Keratinocyte (primary cell): ENCODE measurements around the gene USP4. TPM values are rescaled to one million over a fixed set of nuclear protein-coding genes. Genes with fewer than 3 reads are reported as not detected.
A peak's percentile ranks its signal among the peaks of the same experiment; 100 is the strongest.
"Not testable (repeated sequence)": the region's sequence is repeated elsewhere in the genome, so short reads cannot be mapped to it uniquely, and the experiment has no call there.

ENCODE experiments used
- DNase-seq: peaks from one replicate; pipeline ENCODE4 v3.0.0-alpha.2; 2011; ENCODE audit warnings: low read depth, missing footprints, low spot score
- FAIRE-seq: peaks from 2 replicates; lab custom pipeline; 2011; peaks lifted over from hg19 to GRCh38; lab: Jason Lieb, UNC
- H2AFZ ChIP-seq: 2 replicates; pipeline ENCODE4 v1.6.0; 2012; ENCODE audit warnings: low read length, control low read depth, inconsistent platforms; ENCODE audit not compliant: control insufficient read depth
- H3K27ac ChIP-seq: 2 replicates; pipeline ENCODE4 v1.5.1; 2011; ENCODE audit warnings: low read length; ENCODE audit not compliant: control insufficient read depth, insufficient read depth
- H3K27me3 ChIP-seq: 3 replicates; pipeline ENCODE4 v1.6.0; 2011; ENCODE audit warnings: low read length; ENCODE audit not compliant: control insufficient read depth, insufficient read depth; ENCODE audit errors: extremely low read depth
- H3K36me3 ChIP-seq, 2 experiments: 2 replicates in 1 of 2; 3 replicates in 1 of 2; pipeline ENCODE4 v1.5.1; 2011; ENCODE audit warnings: low read length in 2 of 2, mild to moderate bottlenecking in 1 of 2; ENCODE audit not compliant: control insufficient read depth in 2 of 2, insufficient read depth in 2 of 2; ENCODE audit errors: extremely low read depth in 1 of 2
- H3K4me1 ChIP-seq: 3 replicates; pipeline ENCODE4 v1.5.1; 2011; ENCODE audit warnings: low read length; ENCODE audit not compliant: control insufficient read depth, insufficient read depth; ENCODE audit errors: extremely low read depth
- H3K4me2 ChIP-seq: 3 replicates; pipeline ENCODE4 v1.6.0; 2011; ENCODE audit warnings: low read depth, low read length; ENCODE audit not compliant: control insufficient read depth, insufficient read depth; ENCODE audit errors: extremely low read depth
- H3K4me3 ChIP-seq, 3 experiments: fragments of 200-600 bp in 1 of 3; sonication (generic) in 1 of 3; 2 replicates in 2 of 3; 3 replicates in 1 of 3; pipeline ENCODE4 v1.5.1; 2011 to 2016; ENCODE audit warnings: low read length in 3 of 3, mild to moderate bottlenecking in 3 of 3, control low read depth in 2 of 3, inconsistent platforms in 1 of 3, low read depth in 1 of 3, mixed read lengths in 1 of 3, mixed run types in 1 of 3, moderate library complexity in 1 of 3; ENCODE audit not compliant: control insufficient read depth in 2 of 3, insufficient read depth in 2 of 3; ENCODE audit errors: extremely low read depth in 1 of 3
- H3K79me2 ChIP-seq: 2 replicates; pipeline ENCODE4 v1.6.0; 2012; ENCODE audit warnings: low read length; ENCODE audit not compliant: control insufficient read depth, insufficient read depth
- H3K9ac ChIP-seq: 3 replicates; pipeline ENCODE4 v1.6.0; 2011; ENCODE audit warnings: low read length; ENCODE audit not compliant: control insufficient read depth, insufficient read depth; ENCODE audit errors: extremely low read depth
- H3K9me1 ChIP-seq: 3 replicates; pipeline ENCODE4 v1.6.0; 2011; ENCODE audit warnings: low read length; ENCODE audit not compliant: control insufficient read depth, insufficient read depth; ENCODE audit errors: extremely low read depth
- H3K9me3 ChIP-seq: 2 replicates; pipeline ENCODE4 v1.5.1; 2012; ENCODE audit warnings: low read depth, low read length; ENCODE audit not compliant: control insufficient read depth
- H4K20me1 ChIP-seq: 3 replicates; pipeline ENCODE4 v1.6.0; 2011; ENCODE audit warnings: low read length; ENCODE audit not compliant: control insufficient read depth, insufficient read depth; ENCODE audit errors: extremely low read depth
- CTCF ChIP-seq, 3 experiments: IDR thresholded peaks in 1 of 3; conservative IDR thresholded peaks in 1 of 3; optimal IDR thresholded peaks in 1 of 3; 2 replicates in 2 of 3; 3 replicates in 1 of 3; pipeline versions ENCODE3 to v1.5.1; 2011; ENCODE audit warnings: low read length in 3 of 3, mild to moderate bottlenecking in 3 of 3, moderate library complexity in 2 of 3, control low read depth in 1 of 3, inconsistent platforms in 1 of 3; ENCODE audit not compliant: insufficient read depth in 2 of 3; ENCODE audit errors: extremely low read depth in 1 of 3
- EZH2 ChIP-seq: IDR thresholded peaks from one replicate; pipeline ENCODE4 v1.6.1; 2012; ENCODE audit warnings: inconsistent platforms, mild to moderate bottlenecking, low read length, moderate library complexity
- dilution Hi-C: fragments of 300-500 bp; cut with MboI; formaldehyde crosslinking; loops from one replicate; pipeline ENCODE4 v1.7.0; 2020; ENCODE audit warnings: low sequenced_read_pairs; ENCODE audit not compliant: extremely low pct_ligation_motif_present
- polyA plus RNA-seq, 5 experiments: library from polyadenylated mRNA; depleted of rRNA in 3 of 5; stranded (reverse) in 3 of 5; stranded (forward) in 1 of 5; unstranded in 1 of 5; fragments of >200 nt; gene quantifications; 1 replicate in 1 of 5; 2 replicates in 3 of 5; 3 replicates in 1 of 5; pipeline versions ENCODE4 v1.2.1 to v1.2.3, GENCODE V29; 2011 to 2012; ENCODE audit warnings: missing spikeins in 2 of 5, low read depth in 1 of 5, low replicate concordance in 1 of 5

The USP4 gene
- polyA plus RNA-seq, 1 donor (not counting 4 experiments of a cell fraction or from before 2014, with no cell fraction given) = 47.8 TPM

- peak; percentile 85 for FAIRE-seq
- no peaks in the 10 kb centered on the region for H3K9me3 ChIP-seq
- H3K79me2 ChIP-seq = peaks cover 5% of the 10 kb centered on the region
- peaks cover 2% of the 10 kb centered on the region for H3K9me1 ChIP-seq
- DNase-seq = no peak
- peaks cover 35% of the 10 kb centered on the region for H3K4me1 ChIP-seq
- H3K27me3 ChIP-seq = no peaks in the 10 kb centered on the region
- no peak for TF ChIP-seq EZH2
- TF ChIP-seq CTCF (optimal IDR thresholded peaks at IDR 0.05 in 1 of 3, IDR thresholded peaks at IDR 0.05 in 1 of 3, conservative IDR thresholded peaks at IDR 0.05 in 1 of 3; ENCODE audit: extremely low read depth in 1 of 3, insufficient read depth in 2 of 3, low read length in 3 of 3) = no peak
- dilution Hi-C loops = no loop called here
- H3K27ac ChIP-seq = peak overlapping the region; percentile 78
- H2AFZ ChIP-seq = peak overlapping the region; percentile 29
- no peaks in the 10 kb centered on the region for H4K20me1 ChIP-seq
- peaks cover 5 to 9% of the 10 kb centered on the region in 2 experiments for H3K36me3 ChIP-seq
- H3K4me3 ChIP-seq = no peak overlapping the region
- H3K4me2 ChIP-seq = peak overlapping the region; percentile 53
- peak overlapping the region; percentile 52 for H3K9ac ChIP-seq
Observed at GRCh38 chr3:49351521-49352011, 11.7 kb upstream of the USP4 start.

DNA sequence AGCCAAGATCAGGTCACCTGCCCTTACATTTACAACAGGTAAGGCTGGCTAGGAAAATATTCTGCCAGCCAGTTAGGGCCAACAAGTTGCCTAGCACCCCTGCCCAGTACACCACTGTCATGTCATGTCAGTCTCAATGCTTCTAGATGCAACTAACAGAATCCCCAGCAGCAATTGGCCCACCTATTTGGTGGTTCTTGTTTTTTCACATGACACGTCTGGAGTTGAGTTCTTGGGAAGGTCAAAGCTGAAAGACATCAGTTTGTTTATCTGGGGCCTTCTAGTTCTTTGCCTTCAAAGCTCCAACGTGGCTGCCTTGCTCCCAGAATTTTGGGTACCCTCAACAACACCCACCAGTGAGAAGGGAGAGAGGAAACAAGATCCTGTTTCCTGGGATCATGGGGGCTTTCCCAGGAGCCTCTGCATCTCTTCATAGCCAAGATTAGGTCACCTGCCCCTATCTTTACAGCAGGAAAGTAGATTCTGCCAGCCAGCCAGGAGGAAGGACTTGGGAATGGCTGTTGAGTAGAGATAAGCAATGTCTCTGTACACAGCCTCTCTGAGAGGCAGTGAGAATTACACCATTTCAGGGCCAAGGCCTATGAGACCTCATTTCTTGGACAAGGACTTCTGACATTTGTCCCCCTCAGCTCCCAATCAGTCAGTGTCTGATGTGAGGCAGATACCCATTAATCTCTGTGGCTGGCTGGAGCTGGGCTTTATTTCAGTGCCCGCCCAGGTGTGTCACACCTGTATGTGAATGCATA lies 9.7 kb upstream of the USP4 start:
- no peaks in the 10 kb centered on the region for H3K36me3 ChIP-seq
- H3K9me1 ChIP-seq = no peaks in the 10 kb centered on the region
- DNase-seq (no peak), FAIRE-seq (no peak)
- dilution Hi-C loops = no loop called here
- no peaks in the 10 kb centered on the region for H3K79me2 ChIP-seq
- no peak overlapping the region for H3K27ac ChIP-seq
- peaks cover 33% of the 10 kb centered on the region for H3K4me1 ChIP-seq
- no peak overlapping the region for H3K4me2 ChIP-seq
- H3K27me3 ChIP-seq = no peaks in the 10 kb centered on the region
- H3K9me3 ChIP-seq = no peaks in the 10 kb centered on the region
- H2AFZ ChIP-seq = no peak overlapping the region
- H3K9ac ChIP-seq = no peak overlapping the region
- H4K20me1 ChIP-seq = no peaks in the 10 kb centered on the region
- H3K4me3 ChIP-seq = no peak overlapping the region
- no peak for TF ChIP-seq EZH2
- no peak for TF ChIP-seq CTCF (optimal IDR thresholded peaks at IDR 0.05 in 1 of 3, IDR thresholded peaks at IDR 0.05 in 1 of 3, conservative IDR thresholded peaks at IDR 0.05 in 1 of 3; ENCODE audit: extremely low read depth in 1 of 3, insufficient read depth in 2 of 3, low read length in 3 of 3)

DNA sequence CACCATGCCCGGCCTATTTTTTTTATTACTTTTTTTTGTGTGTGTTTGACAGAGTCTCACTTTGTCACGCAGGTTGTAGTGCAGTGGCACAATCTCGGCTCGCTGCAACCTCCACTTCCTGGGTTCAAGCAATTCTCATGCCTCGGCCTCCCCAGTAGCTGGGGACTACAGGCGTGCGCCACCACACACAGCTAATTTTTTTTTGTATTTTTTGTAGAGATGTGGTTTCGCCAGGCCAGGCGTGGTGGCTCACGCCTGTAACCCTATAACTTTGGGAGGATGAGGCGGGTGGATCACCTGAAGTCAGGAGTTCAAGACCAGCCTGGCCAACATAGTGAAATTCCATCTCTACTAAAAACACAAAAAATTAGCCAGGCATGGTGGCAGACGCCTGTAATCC lies 8.5 kb upstream of the USP4 start:
- H3K36me3 ChIP-seq, H4K20me1 ChIP-seq, H3K4me3 ChIP-seq, H3K9me1 ChIP-seq, H2AFZ ChIP-seq, H3K79me2 ChIP-seq, dilution Hi-C loops, H3K9ac ChIP-seq, FAIRE-seq, H3K9me3 ChIP-seq, H3K4me2 ChIP-seq, H3K27ac ChIP-seq, DNase-seq, H3K27me3 ChIP-seq: not testable (repeated sequence)
- H3K4me1 ChIP-seq = peaks cover 33% of the 10 kb centered on the region
